Smooth muscle cell of the brain vasculature (primary cell): ENCODE results near the gene CLEC4C.

ENCODE experiments used
- DNase-seq: peaks from one replicate; pipeline ENCODE4 v3.0.0-alpha.2; 2012; ENCODE audit warnings: low read depth, low spot score

The CLEC4C gene

DNA sequence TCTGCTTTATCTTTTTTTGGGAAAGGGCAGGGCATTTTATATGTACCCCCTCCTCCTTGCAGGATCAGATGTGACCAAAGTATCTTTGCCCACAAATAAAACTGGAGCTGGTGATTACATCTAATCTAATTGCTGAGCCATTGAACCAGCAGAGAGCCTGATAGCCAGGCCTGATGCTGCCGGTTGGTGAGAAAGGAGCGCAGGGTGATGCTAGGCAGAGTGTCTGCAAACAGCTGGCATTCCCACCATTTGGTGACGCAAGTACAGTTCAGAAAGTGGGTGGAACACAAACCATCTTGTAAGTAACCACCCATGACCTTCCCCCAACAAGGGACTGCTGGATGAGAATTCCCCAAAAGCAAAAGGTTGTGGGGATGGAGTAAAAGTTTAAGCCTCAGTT, 23.2 kb downstream of the CLEC4C start:
- DNase-seq, result no peak

DNA sequence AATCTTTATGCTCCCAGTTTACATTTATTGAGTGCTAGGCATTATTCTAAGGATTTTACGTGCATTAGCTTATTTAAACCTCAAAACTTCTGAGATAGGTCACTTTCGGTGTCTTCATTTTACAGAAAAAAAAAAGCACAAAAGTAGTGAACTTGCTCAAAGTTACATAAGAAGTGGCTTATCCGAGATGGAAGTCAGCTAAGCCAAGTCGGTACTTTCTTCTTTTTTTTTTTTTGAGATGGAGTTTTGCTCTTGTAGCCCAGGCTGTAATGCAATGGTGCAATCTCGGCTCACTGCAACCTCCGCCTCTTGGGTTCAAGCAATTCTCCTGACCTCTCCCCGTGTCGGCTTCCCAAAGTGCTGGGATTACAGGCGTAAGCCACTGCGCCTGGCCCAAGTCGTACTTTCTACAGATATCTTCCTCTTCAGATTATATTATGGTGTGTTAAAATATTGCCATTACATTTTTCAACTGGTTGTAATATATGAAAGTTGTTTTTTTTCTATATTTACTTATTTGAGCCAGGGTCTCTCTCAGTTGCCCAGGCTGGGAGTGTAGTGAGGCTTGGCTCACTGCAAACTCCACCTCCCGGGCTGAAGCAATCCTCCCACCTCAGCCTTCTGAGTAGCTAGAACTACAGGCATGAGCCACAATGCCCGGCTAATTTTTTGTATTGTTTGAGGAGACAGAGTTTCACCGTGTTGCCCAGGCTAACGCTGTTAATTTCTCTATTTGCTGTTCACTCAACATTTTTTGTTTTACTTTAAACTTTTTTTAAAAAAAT, 27.0 kb downstream of the CLEC4C start:
- DNase-seq, result no peak

DNA sequence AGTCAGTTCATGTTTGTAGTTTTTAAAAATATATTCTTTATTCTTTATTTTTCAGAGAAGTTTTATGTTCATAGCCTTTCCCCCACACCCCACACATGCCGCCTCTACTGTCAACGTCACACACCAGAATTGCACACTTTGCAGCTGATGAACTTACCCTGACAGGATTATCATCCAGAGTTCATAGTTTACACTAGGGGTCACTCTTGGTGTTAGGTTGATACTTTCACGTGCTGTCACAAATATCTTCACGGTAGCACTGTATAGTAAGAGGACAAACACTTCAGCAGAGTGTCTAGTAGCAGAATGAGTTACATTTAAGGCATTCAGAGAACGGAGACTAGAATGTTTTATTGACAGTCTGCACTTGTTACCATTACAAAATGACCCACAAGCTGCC, 30.8 kb downstream of the CLEC4C start:
- no peak for DNase-seq

DNA sequence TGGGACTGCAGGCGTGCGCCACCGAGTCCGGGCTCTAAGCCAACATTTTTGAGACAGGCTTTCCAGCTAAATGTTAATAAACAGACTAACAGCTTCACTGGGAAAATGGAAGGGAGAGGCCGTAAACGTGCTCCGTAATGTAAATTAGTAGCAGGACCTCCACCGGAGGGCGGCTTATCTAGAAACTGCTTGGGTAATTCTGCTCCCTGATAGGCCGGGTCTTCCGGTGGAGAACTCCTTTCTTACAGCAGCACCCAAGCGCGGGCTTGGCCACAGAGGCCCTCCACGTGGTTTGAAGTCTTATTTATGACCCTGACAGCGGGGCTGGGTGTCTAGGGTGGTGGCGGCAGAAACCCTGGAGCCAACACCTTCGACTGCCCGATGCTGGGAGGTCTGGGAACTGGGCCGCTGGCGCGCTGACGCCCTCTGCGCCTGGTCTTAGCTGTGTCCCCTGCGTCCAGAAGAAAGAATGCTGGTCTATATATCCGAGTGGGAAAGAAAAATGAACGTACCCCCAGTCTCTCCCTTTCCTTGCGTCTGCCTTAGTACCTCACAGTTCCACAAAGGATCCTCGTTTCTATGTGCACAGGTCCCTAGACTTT, 34.2 kb downstream of the CLEC4C start:
- no peak for DNase-seq

DNA sequence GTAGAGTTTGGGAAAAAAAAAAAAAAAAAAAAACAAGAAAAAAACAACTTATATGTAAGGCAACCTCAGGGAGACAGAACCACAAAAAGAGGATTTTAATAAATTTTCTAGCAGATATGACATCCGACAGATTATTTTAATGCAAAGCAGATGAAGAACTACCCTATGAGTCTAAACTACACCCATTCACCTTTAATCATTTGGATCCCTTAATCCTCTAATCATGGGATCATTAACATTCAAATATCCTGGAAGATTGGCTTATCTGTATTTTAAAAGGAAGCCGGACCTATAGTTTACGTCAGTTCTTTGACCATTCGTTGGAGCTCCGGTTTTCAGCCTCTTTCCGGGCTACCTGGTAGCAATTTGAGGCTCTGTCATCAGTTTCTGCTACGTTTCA, 36.0 kb downstream of the CLEC4C start, which contains the start of gene DPPA3:
TSS of gene DPPA3 (plus strand) at position 301 of the 400 bp plus-strand sequence. CDS start 138 bp downstream, outside the sequence.
- no peak for DNase-seq

DNA sequence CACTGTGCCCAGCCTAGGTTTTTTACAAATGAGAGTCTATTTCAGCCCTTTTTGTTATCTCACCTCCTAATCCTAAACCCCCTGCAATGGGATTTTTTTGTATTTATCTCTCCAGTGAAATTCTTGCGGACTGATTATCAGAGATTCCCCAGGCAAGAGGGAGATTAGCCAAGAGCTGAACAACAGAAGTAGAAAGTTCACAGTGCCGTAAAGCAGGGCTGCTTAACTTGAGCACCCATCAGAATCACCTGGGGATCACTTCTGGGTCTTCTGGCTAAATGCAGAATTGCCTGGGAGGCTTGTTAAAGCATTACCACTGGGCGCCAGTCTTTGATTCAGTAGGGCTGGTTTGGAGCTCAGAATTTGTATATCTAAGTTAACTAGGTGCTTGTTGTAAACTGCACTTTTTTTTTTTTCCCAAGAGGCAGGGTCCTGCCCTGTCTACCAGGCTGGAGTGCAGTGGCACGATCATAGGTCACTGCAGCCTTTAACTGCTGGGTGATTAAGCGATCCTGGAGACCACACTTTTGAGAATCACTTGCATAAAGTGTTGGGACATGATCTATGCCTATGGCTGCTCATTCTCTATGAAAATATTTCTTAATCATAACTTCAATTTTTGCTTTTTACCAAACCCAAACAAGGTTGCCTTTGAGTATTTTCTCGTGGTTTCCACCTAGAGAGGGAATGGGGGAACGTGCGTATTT, 37.1 kb downstream of the CLEC4C start:
- no peak for DNase-seq

DNA sequence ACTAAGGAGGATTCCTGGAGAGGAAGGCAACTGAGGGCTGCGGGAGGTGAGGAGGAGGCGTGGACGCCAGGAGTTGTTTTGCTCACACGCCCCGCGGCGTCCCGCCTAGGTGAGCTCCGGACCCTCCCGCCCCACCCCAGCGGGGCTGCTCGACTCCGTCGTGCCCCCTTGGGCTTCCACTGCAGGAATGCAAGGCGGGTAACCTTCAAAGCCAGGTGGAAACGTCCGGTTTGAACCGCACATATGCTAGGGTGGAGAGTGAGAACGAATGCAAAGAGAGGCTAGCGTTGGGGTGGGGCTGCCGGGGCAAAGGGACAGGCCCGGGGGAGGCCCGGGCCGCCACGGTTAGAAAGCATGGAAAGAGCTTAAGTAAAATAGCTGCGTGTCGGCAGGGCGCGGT, 41.3 kb downstream of the CLEC4C start:
- no peak for DNase-seq

DNA sequence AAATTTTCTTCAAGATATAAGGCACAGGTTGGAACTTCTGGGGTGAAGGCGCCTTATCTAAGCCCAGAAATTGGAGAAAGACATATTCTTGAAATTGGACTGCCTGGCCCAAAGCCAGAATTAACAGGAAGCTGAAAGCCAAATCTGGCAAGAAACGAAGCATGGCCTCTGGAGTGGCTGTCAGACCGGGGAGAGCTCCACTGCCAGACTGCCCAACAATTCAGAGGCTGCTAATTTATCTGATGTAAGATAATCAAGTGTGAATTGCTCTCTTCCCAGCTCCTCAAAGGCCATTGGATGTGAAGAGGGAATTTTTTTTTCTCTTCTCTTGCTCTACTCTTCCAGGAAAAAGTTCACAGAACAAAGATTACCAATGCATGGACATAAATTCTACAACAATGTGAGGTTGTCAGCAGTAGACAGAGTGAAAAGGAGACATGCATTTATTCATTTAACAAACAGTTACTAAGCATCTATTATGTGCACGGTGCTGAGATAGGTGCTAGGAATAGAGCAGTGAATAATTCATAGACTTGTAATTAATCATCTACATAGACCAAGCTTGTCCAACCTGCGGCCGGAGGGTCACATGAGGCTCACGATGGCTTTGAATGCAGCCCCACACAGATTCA, 51.5 kb downstream of the CLEC4C start, which contains the start of gene GDF3:
TSS of gene GDF3 (minus strand) at position 210 of the 632 bp plus-strand sequence. CDS start at position 163, 47 bp downstream.
- DNase-seq, result no peak

DNA sequence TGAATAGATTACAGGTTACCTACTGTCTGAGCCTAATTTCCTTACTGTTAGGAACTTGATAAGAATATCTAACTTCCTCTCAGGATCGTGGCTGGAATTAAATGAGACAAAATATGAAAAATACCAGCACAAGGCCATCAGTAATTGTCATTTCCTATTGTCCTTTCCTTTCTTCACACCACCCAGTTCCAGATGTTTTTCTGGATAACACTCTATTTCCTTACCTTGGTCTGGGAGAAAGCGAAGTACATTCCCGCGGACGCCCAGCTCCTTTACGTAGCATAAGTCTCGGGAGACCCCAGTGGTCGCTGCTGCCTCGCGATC, 52.0 kb downstream of the CLEC4C start:
- DNase-seq, result no peak

DNA sequence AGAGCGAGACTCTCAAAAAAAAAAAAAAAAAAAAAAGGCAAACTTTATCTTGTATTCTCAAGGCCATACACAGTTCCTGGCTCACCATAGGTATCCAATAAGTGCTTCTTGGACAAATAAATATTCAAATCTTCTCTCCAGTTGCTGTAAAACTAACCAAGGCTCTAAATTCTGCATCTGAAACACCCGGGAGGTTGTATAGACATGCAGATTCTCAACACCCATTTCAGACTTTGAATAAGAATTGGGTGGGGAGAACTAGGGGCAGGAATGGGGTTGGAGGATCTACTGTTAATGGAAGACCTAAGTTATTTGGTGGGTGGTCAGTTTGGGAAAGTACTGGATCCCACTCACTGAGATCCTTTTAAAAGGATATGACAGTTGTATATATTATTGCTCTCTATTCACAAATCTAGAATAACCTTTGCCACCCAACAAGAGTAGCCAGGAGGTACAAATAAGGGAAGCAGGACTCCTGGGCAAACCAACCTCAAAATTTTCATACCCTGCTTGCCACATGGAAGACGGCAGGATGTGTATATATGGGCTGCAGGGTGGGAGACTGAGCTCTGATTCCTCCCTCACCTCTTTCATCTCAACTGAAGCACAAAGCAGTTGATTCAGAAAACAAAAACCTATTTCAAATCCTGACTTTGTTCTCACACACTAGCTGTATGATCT, 52.5 kb downstream of the CLEC4C start:
- no peak for DNase-seq

DNA sequence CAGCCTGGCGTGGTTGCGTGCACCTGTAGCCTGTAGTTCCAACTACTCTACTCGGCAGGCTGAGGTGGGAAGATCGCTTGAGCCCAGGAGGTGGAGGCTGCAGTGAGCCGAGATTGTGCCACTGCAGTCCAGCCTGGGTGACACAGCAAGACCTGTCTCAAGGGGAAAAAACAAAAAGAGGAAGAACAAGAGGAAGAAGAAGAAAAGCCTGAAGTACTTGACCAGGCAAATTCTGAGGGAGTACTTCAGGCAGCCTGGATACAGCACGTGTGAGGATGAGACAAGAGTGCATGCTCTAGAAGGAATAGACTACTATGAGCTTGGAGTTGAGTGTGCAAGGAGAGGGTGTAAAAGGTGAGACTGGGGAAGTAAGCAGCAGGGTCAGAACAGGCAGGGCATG, 53.4 kb downstream of the CLEC4C start:
- no peak for DNase-seq

DNA sequence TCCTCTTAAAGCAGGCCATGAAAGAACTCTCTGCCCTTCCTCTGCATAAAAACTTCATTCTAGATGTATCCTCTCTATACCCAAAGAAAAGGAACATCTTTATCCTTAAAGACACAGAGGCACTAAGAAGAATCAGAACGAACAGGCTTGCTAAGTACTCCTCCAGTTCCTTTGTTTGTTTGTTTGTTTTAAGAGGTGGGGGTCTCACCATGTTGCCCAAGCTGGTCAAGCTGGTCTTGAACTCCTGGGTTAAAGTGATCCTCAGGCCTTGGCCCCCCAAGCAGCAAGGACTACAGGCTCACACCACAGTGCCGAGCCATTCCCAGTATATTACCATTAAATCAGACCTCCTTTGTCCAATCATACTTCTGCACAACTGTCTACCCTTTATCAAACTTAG, 65.6 kb downstream of the CLEC4C start:
- no peak for DNase-seq
